Neural progenitor cell (in vitro differentiated cells): ENCODE data around the gene TUBD1.

Experiments
- CTCF ChIP-seq: fragments of 200-600 bp; sonication (generic); IDR thresholded peaks from 2 replicates; pipeline ENCODE4 v1.5.1; 2017; ENCODE audit warnings: antibody characterized with exemption, mild to moderate bottlenecking
- EZH2 ChIP-seq: fragments of 200-600 bp; sonication (generic); IDR thresholded peaks from 2 replicates; pipeline ENCODE4 v1.6.1; 2017; ENCODE audit warnings: antibody characterized with exemption, mild to moderate bottlenecking, moderate library complexity

- TF ChIP-seq CTCF (no peak), EZH2 (no peak)
Measured at GRCh38 chr17:59851439-59852375, 41.0 kb downstream of the TUBD1 start.
